GM18505 (cell line): Measurements from ENCODE around the gene NCOA3.

Experiments used
- ATAC-seq: cut with Tn5 transposase; IDR thresholded peaks from one replicate; pipeline ENCODE4 v1.9.1; 2021; ENCODE audit not compliant: unreplicated experiment
- POLR2A ChIP-seq: IDR thresholded peaks from 4 replicates; pipeline ENCODE4 v1.6.1; 2011; ENCODE audit warnings: borderline replicate concordance; ENCODE audit not compliant: insufficient read depth, insufficient read length; ENCODE audit errors: extremely low read depth

The NCOA3 gene

GRCh38 chr20:47606414-47606982, 104.8 kb downstream of the NCOA3 start:
- TF ChIP-seq POLR2A, result no peak
- no peak for ATAC-seq

- no peak for TF ChIP-seq POLR2A
- no peak for ATAC-seq
Measured at GRCh38 chr20:47606983-47607613, 105.4 kb downstream of the NCOA3 start.

GRCh38 chr20:47609001-47609400, 107.3 kb downstream of the NCOA3 start:
- TF ChIP-seq POLR2A, result no peak
- ATAC-seq, result no peak

GRCh38 chr20:47610247-47610944, 108.7 kb downstream of the NCOA3 start:
- no peak for TF ChIP-seq POLR2A
- no peak for ATAC-seq

- no peak for ATAC-seq
- TF ChIP-seq POLR2A, result no peak
Measured at GRCh38 chr20:47610945-47611250, 109.2 kb downstream of the NCOA3 start.

GRCh38 chr20:47611785-47612184, 110.1 kb downstream of the NCOA3 start:
- TF ChIP-seq POLR2A, result no peak
- ATAC-seq, result no peak

- ATAC-seq, result no peak
- TF ChIP-seq POLR2A, result no peak
Measured at GRCh38 chr20:47612670-47613069, 111.0 kb downstream of the NCOA3 start.

GRCh38 chr20:47614703-47615309, 113.1 kb downstream of the NCOA3 start:
- TF ChIP-seq POLR2A, result peak; percentile 13
- no peak for ATAC-seq

GRCh38 chr20:47618479-47618878, 116.8 kb downstream of the NCOA3 start:
- no peak for ATAC-seq
- no peak for TF ChIP-seq POLR2A

- no peak for ATAC-seq
- no peak for TF ChIP-seq POLR2A
Measured at GRCh38 chr20:47620808-47621805, 119.4 kb downstream of the NCOA3 start.

- ATAC-seq, result no peak
- no peak for TF ChIP-seq POLR2A
Measured at GRCh38 chr20:47622118-47622665, 120.5 kb downstream of the NCOA3 start.

- ATAC-seq, result no peak
- no peak for TF ChIP-seq POLR2A
Measured at GRCh38 chr20:47623206-47623605, 121.5 kb downstream of the NCOA3 start.
